Heart left ventricle (tissue), 16 donors: Measurements from ENCODE around the gene PARD3. TPM values are rescaled to one million over a fixed set of nuclear protein-coding genes. Genes with fewer than 3 reads are reported as not detected.

Experiments used
- ATAC-seq, 4 donors: fragments of 200-7000 bp; cut with Tn5 transposase; one replicate each; pipeline ENCODE4 v1.9.1; 2020 to 2022; ENCODE audit warnings: moderate library complexity in 4 of 4, mild to moderate bottlenecking in 3 of 4, moderate number of reproducible peaks in 1 of 4
- DNase-seq, 5 donors: peaks; one replicate each; pipeline ENCODE4 v3.0.0-alpha.2; 2020
- H3K27ac ChIP-seq, 12 donors: fragments of 200-600 bp; sonication (generic) in 4 of 12; one replicate each; pipeline versions ENCODE4 v1.5.0 to v1.8.0; 2016 to 2022; ENCODE audit warnings: mild to moderate bottlenecking in 2 of 12
- H3K27me3 ChIP-seq, 9 donors: fragments of 200-600 bp; sonication (generic) in 2 of 9; one replicate each; pipeline versions ENCODE4 v1.5.1 to v1.8.0; 2016 to 2022; ENCODE audit warnings: mild to moderate bottlenecking in 3 of 9
- H3K36me3 ChIP-seq, 9 donors: fragments of 200-600 bp; sonication (generic) in 2 of 9; one replicate each; pipeline versions ENCODE4 v1.5.0 to v1.8.0; 2018 to 2022; ENCODE audit warnings: mild to moderate bottlenecking in 2 of 9
- H3K4me1 ChIP-seq, 12 donors: fragments of 200-600 bp; sonication (generic) in 4 of 12; one replicate each; pipeline versions ENCODE4 v1.5.0 to v1.8.0; 2016 to 2022; ENCODE audit warnings: mild to moderate bottlenecking in 3 of 12
- H3K4me3 ChIP-seq, 12 donors: fragments of 200-600 bp; sonication (generic) in 4 of 12; one replicate each; pipeline versions ENCODE4 v1.5.0 to v1.8.0; 2017 to 2022; ENCODE audit warnings: mild to moderate bottlenecking in 9 of 12, moderate library complexity in 4 of 12
- H3K9me3 ChIP-seq, 12 donors: fragments of 200-600 bp; sonication (generic) in 4 of 12; one replicate each; pipeline versions ENCODE4 v1.5.0 to v1.8.0; 2016 to 2022; ENCODE audit warnings: mild to moderate bottlenecking in 1 of 12
- POLR2A ChIP-seq, 2 donors: fragments of 450-650 bp; IDR thresholded peaks; one replicate each; pipeline ENCODE4 v1.6.1; 2017; ENCODE audit warnings: antibody characterized with exemption in 2 of 2, mild to moderate bottlenecking in 2 of 2, moderate library complexity in 2 of 2
- WGBS, 4 donors: extraction: QIAGEN DNeasy Blood & Tissue Kit in 2 of 4; methylation state at CpG; one replicate each; pipeline versions ENCODE4 v1.1.5 to v1.1.7; 2013 to 2018; 5-methylcytosine and 5-hydroxymethylcytosine counted together
- intact Hi-C, 10 donors: fragments of 100-400 bp; cut with DNase I; formaldehyde crosslinking; loops; one replicate each; pipeline versions ENCODE4 v1.11.1 to v1.14.2; 2022
- polyA plus RNA-seq, 2 donors: library from polyadenylated mRNA; stranded (reverse); fragments of 200-250 nt; gene quantifications; one replicate each; pipeline ENCODE4 v1.2.3, GENCODE V29; 2013
- total RNA-seq, 9 donors: library from RNA; depleted of rRNA in 2 of 9; stranded (reverse); fragments of >200 nt in 2 of 9; fragmentation: NEBNext Ultra II Directional in 3 of 9; extraction: Animal tissue kit (Norgen Biotek cat#: 25700) in 3 of 9; gene quantifications; one replicate each; pipeline versions ENCODE4 v1.1.0 to v1.2.4, GENCODE V29; 2016 to 2023
- TF ChIP-seq, protein P1 (sequence below), 12 donors: fragments of 200-600 bp; sonication (generic) in 4 of 12; IDR thresholded peaks; one replicate each; pipeline versions ENCODE4 v1.5.0 to v1.8.0; 2018 to 2022; ENCODE audit warnings: antibody characterized with exemption in 12 of 12, mild to moderate bottlenecking in 5 of 12
- donor health status: ischemic (EF 13 %, LVEDD 7.1; RV severe dilation, severe dysfunction).
- donor health status: healthy with polysubstance abuse.
- donor health status: DM: no; HTN: yes; CAD: no.
- donor health status: DM: no; HTN: no; CAD: no.
- donor health status: ischemic (EF 25% LVEDD 6.9; RV normal size, moderate dysfunction).
- donor health status: ischemic (EF 25% LVEDD 5.7; RV mildly dilated, moderate dysfunction).
- donor health status: healthy.
- donor health status: DM: yes; HTN: yes; CAD: no.
- donor health status: ischemic (EF 35%, LVEDD 5.7; RV mildly dilated, moderate dysfunction).
- donor health status: nonischemic (EF 11% LVEDD 7.7; RV severe dilation, severe dysfunction).
- donor health status: DM: yes; HTN: yes; CAD: no.
- donor health status: PGD.
- donor health status: ischemic (EF 29% LVEDD 5.4; RV normal size, mild dysfunction).
- donor health status: nonischemic (EF 23%, LVEDD 6.1; RV moderate dilation, normal function).

The PARD3 gene
- total and polyA plus RNA-seq, 11 donors: 24.8 to 69.7 (median 33.1) TPM

DNA sequence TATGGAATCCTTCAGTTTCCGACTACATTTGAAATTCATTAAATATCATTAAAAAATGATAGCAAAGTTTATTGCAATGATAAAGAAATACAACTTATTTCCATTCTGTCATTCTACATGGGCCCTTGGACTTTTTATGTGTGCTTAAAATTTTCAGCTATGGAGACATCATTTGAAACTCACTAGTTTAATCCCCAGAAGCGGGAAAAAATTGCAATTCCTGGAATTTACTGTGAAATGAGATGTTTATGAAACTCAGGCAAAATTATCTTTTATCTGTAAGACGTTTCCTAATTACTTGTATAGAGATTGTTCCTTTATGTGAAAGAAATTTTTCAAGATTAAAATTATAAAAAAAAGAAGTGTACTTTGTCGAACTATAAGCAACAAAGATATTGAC is 213.4 kb downstream of the PARD3 start:
- DNase-seq: no peak
- Histone ChIP-seq H3K4me1 (peaks cover 0 to 10% (median 0%) of the 10 kb centered on the region in 12 donors), H3K4me3 (no peak overlapping the region), H3K27me3 (no peaks in the 10 kb centered on the region), H3K9me3 (no peaks in the 10 kb centered on the region), H3K36me3 (no peaks in the 10 kb centered on the region), H3K27ac (no peak overlapping the region)
- WGBS, 4 donors: 93 to 97% (median 95%) methylated on average over 3 to 4 of the region's 4 CpGs
- intact Hi-C loops: no loop called here
- TF ChIP-seq, protein P1, sequence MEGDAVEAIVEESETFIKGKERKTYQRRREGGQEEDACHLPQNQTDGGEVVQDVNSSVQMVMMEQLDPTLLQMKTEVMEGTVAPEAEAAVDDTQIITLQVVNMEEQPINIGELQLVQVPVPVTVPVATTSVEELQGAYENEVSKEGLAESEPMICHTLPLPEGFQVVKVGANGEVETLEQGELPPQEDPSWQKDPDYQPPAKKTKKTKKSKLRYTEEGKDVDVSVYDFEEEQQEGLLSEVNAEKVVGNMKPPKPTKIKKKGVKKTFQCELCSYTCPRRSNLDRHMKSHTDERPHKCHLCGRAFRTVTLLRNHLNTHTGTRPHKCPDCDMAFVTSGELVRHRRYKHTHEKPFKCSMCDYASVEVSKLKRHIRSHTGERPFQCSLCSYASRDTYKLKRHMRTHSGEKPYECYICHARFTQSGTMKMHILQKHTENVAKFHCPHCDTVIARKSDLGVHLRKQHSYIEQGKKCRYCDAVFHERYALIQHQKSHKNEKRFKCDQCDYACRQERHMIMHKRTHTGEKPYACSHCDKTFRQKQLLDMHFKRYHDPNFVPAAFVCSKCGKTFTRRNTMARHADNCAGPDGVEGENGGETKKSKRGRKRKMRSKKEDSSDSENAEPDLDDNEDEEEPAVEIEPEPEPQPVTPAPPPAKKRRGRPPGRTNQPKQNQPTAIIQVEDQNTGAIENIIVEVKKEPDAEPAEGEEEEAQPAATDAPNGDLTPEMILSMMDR (IDR thresholded peaks at IDR 0.05): no peak
- no peak for TF ChIP-seq POLR2A (IDR thresholded peaks at IDR 0.05)
- no peak for ATAC-seq

DNA sequence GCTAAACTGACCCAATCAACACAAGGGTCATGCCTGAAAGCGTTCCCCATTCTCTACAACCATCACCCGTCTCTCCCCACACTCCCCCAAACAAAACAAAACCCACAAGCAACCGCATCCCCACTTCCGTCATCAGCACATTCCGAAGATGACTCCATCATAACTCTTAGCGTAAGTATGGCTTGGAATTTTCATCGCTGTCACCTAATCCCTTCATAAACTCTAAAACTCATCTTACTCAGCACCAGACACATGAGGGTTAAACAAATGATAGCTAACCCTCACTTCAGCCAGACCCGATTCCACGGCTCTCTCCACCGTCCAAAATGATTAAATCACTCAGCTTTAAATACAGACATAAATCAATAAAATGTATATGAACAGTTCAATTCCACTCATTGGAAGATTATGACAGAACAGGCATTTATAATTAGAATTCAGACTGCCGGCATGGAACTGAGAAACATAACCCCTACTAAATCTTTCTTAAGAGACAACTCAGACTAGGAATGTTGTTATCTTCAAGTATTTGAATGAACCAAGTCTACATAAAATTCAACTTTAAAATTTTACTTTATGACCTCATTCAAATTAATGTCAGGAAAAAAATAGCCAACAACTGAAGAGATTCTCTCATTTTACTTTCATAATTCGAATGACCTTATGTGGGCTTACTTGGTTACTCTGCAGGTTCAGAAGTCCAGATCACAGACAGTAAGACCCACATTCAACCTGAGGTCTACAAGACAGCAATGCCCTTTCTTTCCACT is 215.9 kb downstream of the PARD3 start:
- ATAC-seq: no peak
- no peak for DNase-seq
- Histone ChIP-seq H3K4me1 (peaks cover 0 to 14% (median 0%) of the 10 kb centered on the region in 12 donors), H3K27me3 (no peaks in the 10 kb centered on the region), H3K9me3 (no peaks in the 10 kb centered on the region), H3K4me3 (no peak overlapping the region), H3K36me3 (no peaks in the 10 kb centered on the region), H3K27ac (no peak overlapping the region)
- intact Hi-C loops: no loop called here
- no peak for TF ChIP-seq POLR2A (IDR thresholded peaks at IDR 0.05)
- TF ChIP-seq, protein P1 (IDR thresholded peaks at IDR 0.05): no peak
- 83 to 88% (median 85%) methylated on average over 12 of the region's 12 CpGs for WGBS, 4 donors

DNA sequence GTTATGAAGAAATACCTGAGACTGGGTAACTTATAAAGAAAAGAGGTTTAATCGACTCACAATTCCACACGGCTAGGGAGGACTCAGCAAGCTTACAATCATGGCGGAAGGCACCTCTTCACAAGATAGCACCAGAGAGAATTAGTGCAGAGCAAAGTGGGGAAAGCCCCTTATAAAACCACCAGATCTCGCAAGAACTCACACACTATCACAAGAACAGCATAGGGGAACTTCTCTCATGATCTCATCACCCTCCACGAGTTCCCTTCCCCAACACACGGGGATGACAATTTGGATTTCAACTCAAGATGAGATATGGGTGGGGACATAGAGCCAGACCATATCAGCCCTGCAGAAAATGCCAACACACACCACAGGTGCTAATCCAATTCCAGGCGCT is 218.7 kb downstream of the PARD3 start:
- no peaks in the 10 kb centered on the region for H3K27me3 ChIP-seq
- no peaks in the 10 kb centered on the region for H3K36me3 ChIP-seq
- H3K4me3 ChIP-seq: no peak overlapping the region
- TF ChIP-seq, protein P1 (IDR thresholded peaks at IDR 0.05): no peak
- no peak for TF ChIP-seq POLR2A (IDR thresholded peaks at IDR 0.05)
- H3K27ac ChIP-seq: no peak overlapping the region
- H3K4me1 ChIP-seq: peaks cover 0 to 14% (median 0%) of the 10 kb centered on the region in 12 donors
- 93 to 98% (median 94%) methylated on average over 5 to 7 of the region's 7 CpGs for WGBS, 4 donors
- ATAC-seq (no peak), DNase-seq (no peak)
- intact Hi-C loops: no loop called here
- no peaks in the 10 kb centered on the region for H3K9me3 ChIP-seq

DNA sequence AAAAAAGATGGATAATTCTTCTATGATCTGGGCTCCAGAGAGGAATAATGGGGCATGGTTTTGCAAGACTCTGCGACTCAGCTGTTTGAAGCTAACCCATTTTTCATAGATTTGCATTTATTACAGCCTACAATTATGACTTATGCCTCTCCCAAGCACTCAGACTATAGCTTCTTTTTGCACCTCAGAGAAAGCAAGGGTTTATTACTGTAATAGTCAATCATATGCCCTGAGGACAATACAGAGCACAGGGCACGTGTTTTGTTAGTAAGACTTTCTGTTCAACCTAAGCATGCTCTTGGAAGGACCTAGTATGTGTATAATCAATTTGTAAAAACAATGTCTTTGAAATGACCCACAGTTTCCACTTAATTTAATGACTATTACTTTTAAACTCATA is 221.2 kb downstream of the PARD3 start:
- WGBS, 4 donors: 85 to 96% (median 95%) methylated on average over 2 of the region's 2 CpGs
- H3K27me3 ChIP-seq: no peaks in the 10 kb centered on the region
- peaks cover 0 to 12% (median 0%) of the 10 kb centered on the region in 12 donors for H3K4me1 ChIP-seq
- no peak overlapping the region for H3K27ac ChIP-seq
- DNase-seq: no peak
- ATAC-seq: no peak
- no peak overlapping the region for H3K4me3 ChIP-seq
- TF ChIP-seq, protein P1 (IDR thresholded peaks at IDR 0.05): no peak
- no peak for TF ChIP-seq POLR2A (IDR thresholded peaks at IDR 0.05)
- intact Hi-C loops: no loop called here
- peaks cover 0 to 3% (median 0%) of the 10 kb centered on the region in 12 donors for H3K9me3 ChIP-seq
- no peaks in the 10 kb centered on the region for H3K36me3 ChIP-seq
